Neural cell (in vitro differentiated cells): Measurements from ENCODE around the gene SMIM13. TPM values are rescaled to one million over a fixed set of nuclear protein-coding genes. Genes with fewer than 3 reads are reported as not detected.

Experiments
- H2AFZ ChIP-seq: fragments of 200-600, 300-800 bp; sonication (generic), shearing (Covaris generic); 2 replicates; pipeline ENCODE4 v1.6.0; 2014; ENCODE audit warnings: low read depth, mild to moderate bottlenecking, antibody characterized with exemption, low read length, moderate library complexity
- H3F3A ChIP-seq: fragments of 200-600 bp; shearing (Covaris generic); 2 replicates; pipeline ENCODE4 v1.6.1; 2016; ENCODE audit warnings: mild to moderate bottlenecking, moderate library complexity, mixed read lengths, antibody characterized with exemption, low read length; ENCODE audit not compliant: insufficient read depth, poor library complexity, severe bottlenecking
- H3K27ac ChIP-seq: fragments of 200-600, 300-800 bp; sonication (generic), shearing (Covaris generic); 2 replicates; pipeline ENCODE4 v1.5.1; 2014; ENCODE audit warnings: mild to moderate bottlenecking, low read length, moderate library complexity
- H3K27me3 ChIP-seq: fragments of 300-800, 200-600 bp; sonication (generic), shearing (Covaris generic); 2 replicates; pipeline ENCODE4 v1.6.0; 2014; ENCODE audit warnings: mild to moderate bottlenecking, low read depth, low read length, moderate library complexity; ENCODE audit not compliant: insufficient read depth
- H3K36me3 ChIP-seq: fragments of 300-800, 200-600 bp; sonication (generic), shearing (Covaris generic); 2 replicates; pipeline ENCODE4 v1.5.1; 2014; ENCODE audit warnings: mild to moderate bottlenecking, antibody characterized with exemption, low read length, moderate library complexity; ENCODE audit not compliant: insufficient read depth
- H3K4me2 ChIP-seq: fragments of 300-800, 200-600 bp; sonication (generic), shearing (Covaris generic); 2 replicates; pipeline ENCODE4 v1.6.0; 2014; ENCODE audit warnings: mild to moderate bottlenecking, low read length
- H3K4me3 ChIP-seq: fragments of 300-800, 200-600 bp; sonication (generic), shearing (Covaris generic); 2 replicates; pipeline ENCODE4 v1.5.1; 2014; ENCODE audit warnings: mild to moderate bottlenecking, low read length, moderate library complexity
- H3K79me2 ChIP-seq: fragments of 200-600 bp; shearing (Covaris generic); replicated peaks from 2 replicates; pipeline ENCODE4 v1.6.0; 2014; ENCODE audit warnings: mild to moderate bottlenecking, low read length, moderate library complexity; ENCODE audit not compliant: insufficient read depth
- H3K9ac ChIP-seq: fragments of 300-800, 200-600 bp; sonication (generic), shearing (Covaris generic); 2 replicates; pipeline ENCODE4 v1.6.1; 2016; ENCODE audit warnings: mild to moderate bottlenecking, low read length, mixed read lengths
- H3K9me2 ChIP-seq: fragments of 200-600 bp; shearing (Covaris generic); 2 replicates; pipeline ENCODE4 v1.6.1; 2016; ENCODE audit warnings: mild to moderate bottlenecking, low read length, mixed read lengths; ENCODE audit not compliant: insufficient read depth
- H3K9me3 ChIP-seq: fragments of 200-600, 300-800 bp; sonication (generic), shearing (Covaris generic); 2 replicates; pipeline ENCODE4 v1.6.1; 2016; ENCODE audit warnings: mild to moderate bottlenecking, mixed run types, low read length, moderate library complexity, mixed read lengths
- H4K20me1 ChIP-seq: fragments of 200-600 bp; shearing (Covaris generic); 2 replicates; pipeline ENCODE4 v1.6.1; 2016; ENCODE audit warnings: mild to moderate bottlenecking, mixed run types; ENCODE audit not compliant: insufficient read depth
- CTCF ChIP-seq: fragments of 450-650 bp; IDR thresholded peaks from 2 replicates; pipeline ENCODE4 v1.5.1; 2014; ENCODE audit warnings: antibody characterized with exemption, mild to moderate bottlenecking, moderate library complexity; ENCODE audit not compliant: poor library complexity, severe bottlenecking
- EP300 ChIP-seq: fragments of 450-650 bp; conservative IDR thresholded peaks from 2 replicates; pipeline ENCODE4 v1.6.1; 2014; ENCODE audit warnings: antibody characterized with exemption, mild to moderate bottlenecking, moderate library complexity; ENCODE audit not compliant: poor library complexity, severe bottlenecking
- EZH2 ChIP-seq: fragments of 200-600, 300-800 bp; shearing (Covaris generic), sonication (generic); IDR thresholded peaks from 2 replicates; pipeline ENCODE4 v1.6.1; 2014; ENCODE audit warnings: antibody characterized with exemption, low read length, borderline replicate concordance, mild to moderate bottlenecking; ENCODE audit not compliant: insufficient read depth, poor library complexity, severe bottlenecking
- MXI1 ChIP-seq: fragments of 450-650 bp; conservative IDR thresholded peaks from 2 replicates; pipeline ENCODE4 v1.6.1; 2014; ENCODE audit warnings: antibody characterized with exemption, mild to moderate bottlenecking; ENCODE audit not compliant: poor library complexity, severe bottlenecking
- POLR2AphosphoS5 ChIP-seq: IDR thresholded peaks from 2 replicates; pipeline ENCODE4 v1.6.1; 2012
- RAD21 ChIP-seq: fragments of 450-650 bp; conservative IDR thresholded peaks from 2 replicates; pipeline ENCODE4 v1.6.1; 2014; ENCODE audit warnings: antibody characterized with exemption, mild to moderate bottlenecking, moderate library complexity
- REST ChIP-seq: IDR thresholded peaks from 2 replicates; pipeline ENCODE4 v1.6.1; 2012; ENCODE audit warnings: borderline replicate concordance
- SMC3 ChIP-seq: fragments of 450-650 bp; conservative IDR thresholded peaks from 2 replicates; pipeline ENCODE4 v1.6.1; 2014; ENCODE audit warnings: antibody characterized with exemption, mild to moderate bottlenecking, moderate library complexity; ENCODE audit not compliant: poor library complexity
- TAF1 ChIP-seq: IDR thresholded peaks from 2 replicates; pipeline ENCODE4 v1.6.1; 2012; ENCODE audit warnings: low read depth
- polyA plus RNA-seq: library from polyadenylated mRNA; depleted of rRNA; stranded (reverse); fragments of >200 nt; gene quantifications from 2 replicates; pipeline ENCODE4 v1.2.3, GENCODE V29; 2014

SMIM13 gene
- polyA plus RNA-seq, 1 donor from 2014 or later: 51.0 TPM

- Histone ChIP-seq H3K4me3 (peak overlapping the region; percentile 69), H4K20me1 (no peaks in the 10 kb centered on the region), H3K36me3 (no peaks in the 10 kb centered on the region), H3K27ac (no peak overlapping the region), H3K79me2 (no peaks in the 10 kb centered on the region), H3K27me3 (peaks cover 27% of the 10 kb centered on the region), H3K9ac (peak overlapping the region; percentile 15), H3K9me2 (no peaks in the 10 kb centered on the region), H2AFZ (no peak overlapping the region), H3K4me2 (no peak overlapping the region), H3F3A (no peaks in the 10 kb centered on the region), H3K9me3 (peaks cover 6% of the 10 kb centered on the region)
- TF ChIP-seq EP300: peak; percentile 0
- no peak for TF ChIP-seq POLR2AphosphoS5
These were observed 48.9 kb upstream of the SMIM13 start for GRCh38 chr6:11044712-11045167.

- H2AFZ ChIP-seq: no peak overlapping the region
- no peak overlapping the region for H3K9ac ChIP-seq
- no peak overlapping the region for H3K4me2 ChIP-seq
These were observed 42.9 kb upstream of the SMIM13 start for GRCh38 chr6:11050731-11051130.

More at GRCh38 chr6:11050731-11051130, 42.9 kb upstream of the SMIM13 start:
- TF ChIP-seq CTCF (no peak), REST (no peak), RAD21 (no peak), POLR2AphosphoS5 (no peak), EZH2 (no peak), EP300 (no peak), SMC3 (no peak), MXI1 (no peak), TAF1 (no peak)
- H4K20me1 ChIP-seq: no peaks in the 10 kb centered on the region
- no peaks in the 10 kb centered on the region for H3K36me3 ChIP-seq
- H3K27me3 ChIP-seq: no peaks in the 10 kb centered on the region
- no peaks in the 10 kb centered on the region for H3K79me2 ChIP-seq
- no peak overlapping the region for H3K4me3 ChIP-seq
- H3K9me2 ChIP-seq: no peaks in the 10 kb centered on the region
- H3F3A ChIP-seq: no peaks in the 10 kb centered on the region
- no peak overlapping the region for H3K27ac ChIP-seq
- no peaks in the 10 kb centered on the region for H3K9me3 ChIP-seq
